Endothelial cell (in vitro differentiated cells): ENCODE measurements around the gene UBAC1. TPM values are rescaled to one million over a fixed set of nuclear protein-coding genes. Genes with fewer than 3 reads are reported as not detected.

Source experiments
- DNase-seq: peaks from one replicate; pipeline ENCODE4 v3.0.0; 2021; ENCODE audit warnings: low spot score
- H3K27ac Mint-ChIP-seq: one replicate; pipeline ENCODE4 v1.8.0; 2021; ENCODE audit warnings: mixed read lengths, inconsistent platforms; ENCODE audit not compliant: unreplicated experiment
- H3K27me3 Mint-ChIP-seq: one replicate; pipeline ENCODE4 v1.8.0; 2021; ENCODE audit warnings: mild to moderate bottlenecking, moderate library complexity, mixed read lengths, inconsistent platforms; ENCODE audit not compliant: unreplicated experiment
- H3K36me3 Mint-ChIP-seq: one replicate; pipeline ENCODE4 v1.8.0; 2021; ENCODE audit warnings: mild to moderate bottlenecking, low read depth, mixed read lengths, inconsistent platforms; ENCODE audit not compliant: unreplicated experiment
- H3K4me1 Mint-ChIP-seq: one replicate; pipeline ENCODE4 v1.8.0; 2021; ENCODE audit warnings: mild to moderate bottlenecking, mixed read lengths, inconsistent platforms; ENCODE audit not compliant: unreplicated experiment
- H3K4me3 Mint-ChIP-seq: one replicate; pipeline ENCODE4 v1.8.0; 2021; ENCODE audit warnings: mild to moderate bottlenecking, mixed read lengths, inconsistent platforms; ENCODE audit not compliant: unreplicated experiment
- H3K9me3 Mint-ChIP-seq: one replicate; pipeline ENCODE4 v1.8.0; 2021; ENCODE audit warnings: mixed read lengths, inconsistent platforms; ENCODE audit not compliant: unreplicated experiment
- CTCF ChIP-seq: fragments of 200-600 bp; sonication (generic); IDR thresholded peaks from one replicate; pipeline ENCODE4 v1.5.0; 2021; ENCODE audit warnings: antibody characterized with exemption; ENCODE audit not compliant: unreplicated experiment
- total RNA-seq: library from RNA; stranded (reverse); fragmentation: NEBNext Ultra II Directional; extraction: Animal tissue kit (Norgen Biotek cat#: 25700); gene quantifications from one replicate; pipeline ENCODE4 v1.2.1, GENCODE V29; 2021; ENCODE audit not compliant: unreplicated experiment

UBAC1 gene
- total RNA-seq, 1 donor from 2014 or later, result 46.8 TPM

GRCh38 chr9:135963938-135964337, 2.8 kb upstream of the UBAC1 start:
- Mint-ChIP-seq H3K9me3 (no peaks in the 10 kb centered on the region), H3K27ac (no peak overlapping the region), H3K27me3 (peaks cover 5% of the 10 kb centered on the region), H3K4me3 (no peak overlapping the region), H3K4me1 (peaks cover 16% of the 10 kb centered on the region), H3K36me3 (no peaks in the 10 kb centered on the region)
- TF ChIP-seq CTCF, result no peak
- no peak for DNase-seq

GRCh38 chr9:135963338-135963737, 2.2 kb upstream of the UBAC1 start:
- Mint-ChIP-seq H3K36me3 (no peaks in the 10 kb centered on the region), H3K4me3 (no peak overlapping the region), H3K9me3 (no peaks in the 10 kb centered on the region), H3K27me3 (peaks cover 3% of the 10 kb centered on the region), H3K27ac (no peak overlapping the region), H3K4me1 (peaks cover 19% of the 10 kb centered on the region)
- no peak for DNase-seq
- no peak for TF ChIP-seq CTCF

- Mint-ChIP-seq H3K27ac (peak overlapping the region; percentile 5), H3K4me3 (no peak overlapping the region), H3K27me3 (peaks cover 3% of the 10 kb centered on the region), H3K9me3 (no peaks in the 10 kb centered on the region), H3K36me3 (no peaks in the 10 kb centered on the region), H3K4me1 (peaks cover 16% of the 10 kb centered on the region)
- DNase-seq, result no peak
- TF ChIP-seq CTCF, result no peak
Measured at GRCh38 chr9:135962696-135963307, 1.6 kb upstream of the UBAC1 start.

GRCh38 chr9:135961811-135962695, 880 bp upstream of the UBAC1 start:
- H3K4me1 Mint-ChIP-seq, result peaks cover 12% of the 10 kb centered on the region

More at GRCh38 chr9:135961811-135962695, 880 bp upstream of the UBAC1 start:
- Mint-ChIP-seq H3K27ac (peak overlapping the region; percentile 5), H3K27me3 (no peaks in the 10 kb centered on the region), H3K4me3 (peak overlapping the region; percentile 92), H3K36me3 (no peaks in the 10 kb centered on the region), H3K9me3 (no peaks in the 10 kb centered on the region)
- DNase-seq, result no peak
- TF ChIP-seq CTCF, result no peak
